GM19395 (cell line): Measurements from ENCODE around the gene DOCK11.
"Not testable (repeated sequence)": the region's sequence is repeated elsewhere in the genome, so short reads cannot be mapped to it uniquely, and the experiment has no call there.

Experiments
- ATAC-seq: cut with Tn5 transposase; IDR thresholded peaks from one replicate; pipeline ENCODE4 v1.9.1; 2021; ENCODE audit warnings: mild to moderate bottlenecking, moderate library complexity; ENCODE audit not compliant: unreplicated experiment

Gene DOCK11

GRCh38 chrX:118566359-118566758 is 70.7 kb downstream of the DOCK11 start:
- ATAC-seq = no peak

GRCh38 chrX:118569676-118570075 is 74.1 kb downstream of the DOCK11 start:
- no peak for ATAC-seq

- ATAC-seq = no peak
Observed at GRCh38 chrX:118570209-118570608, 74.6 kb downstream of the DOCK11 start.

GRCh38 chrX:118571836-118572235 is 76.2 kb downstream of the DOCK11 start:
- no peak for ATAC-seq

GRCh38 chrX:118574666-118575065 is 79.1 kb downstream of the DOCK11 start:
- no peak for ATAC-seq

GRCh38 chrX:118577041-118577440 is 81.4 kb downstream of the DOCK11 start:
- ATAC-seq = no peak

- no peak for ATAC-seq
Observed at GRCh38 chrX:118579417-118579816, 83.8 kb downstream of the DOCK11 start.

GRCh38 chrX:118582926-118583325 is 87.3 kb downstream of the DOCK11 start:
- ATAC-seq = not testable (repeated sequence)

GRCh38 chrX:118583781-118584180 is 88.2 kb downstream of the DOCK11 start:
- no peak for ATAC-seq

- no peak for ATAC-seq
Observed at GRCh38 chrX:118585296-118585695, 89.7 kb downstream of the DOCK11 start.

- ATAC-seq = not testable (repeated sequence)
Observed at GRCh38 chrX:118586206-118586605, 90.6 kb downstream of the DOCK11 start.

- no peak for ATAC-seq
Observed at GRCh38 chrX:118588715-118589114, 93.1 kb downstream of the DOCK11 start.

GRCh38 chrX:118589227-118589626 is 93.6 kb downstream of the DOCK11 start:
- ATAC-seq = no peak

- no peak for ATAC-seq
Observed at GRCh38 chrX:118593407-118593806, 97.8 kb downstream of the DOCK11 start.

GRCh38 chrX:118594697-118595420 is 99.2 kb downstream of the DOCK11 start:
- no peak for ATAC-seq

- ATAC-seq = no peak
Observed at GRCh38 chrX:118595501-118596042, 100.0 kb downstream of the DOCK11 start.

GRCh38 chrX:118596390-118596789 is 100.8 kb downstream of the DOCK11 start:
- no peak for ATAC-seq

- ATAC-seq = peak; percentile 73
Observed at GRCh38 chrX:118603981-118604380, 108.4 kb downstream of the DOCK11 start.

GRCh38 chrX:118612290-118612689 is 116.7 kb downstream of the DOCK11 start:
- ATAC-seq = no peak

- peak; percentile 49 for ATAC-seq
Observed at GRCh38 chrX:118614150-118614549, 118.5 kb downstream of the DOCK11 start.

- no peak for ATAC-seq
Observed at GRCh38 chrX:118615141-118615540, 119.5 kb downstream of the DOCK11 start.

- ATAC-seq = no peak
Observed at GRCh38 chrX:118621081-118621759, 125.6 kb downstream of the DOCK11 start.
